ENCODE measurements around the gene HMGB2. TPM values are rescaled to one million over a fixed set of nuclear protein-coding genes. Genes with fewer than 3 reads are reported as not detected.
A peak's percentile ranks its signal among the peaks of the same experiment; 100 is the strongest.

The HMGB2 gene
- total RNA-seq, 1 donor from 2014 or later = 43.4 TPM

DNA sequence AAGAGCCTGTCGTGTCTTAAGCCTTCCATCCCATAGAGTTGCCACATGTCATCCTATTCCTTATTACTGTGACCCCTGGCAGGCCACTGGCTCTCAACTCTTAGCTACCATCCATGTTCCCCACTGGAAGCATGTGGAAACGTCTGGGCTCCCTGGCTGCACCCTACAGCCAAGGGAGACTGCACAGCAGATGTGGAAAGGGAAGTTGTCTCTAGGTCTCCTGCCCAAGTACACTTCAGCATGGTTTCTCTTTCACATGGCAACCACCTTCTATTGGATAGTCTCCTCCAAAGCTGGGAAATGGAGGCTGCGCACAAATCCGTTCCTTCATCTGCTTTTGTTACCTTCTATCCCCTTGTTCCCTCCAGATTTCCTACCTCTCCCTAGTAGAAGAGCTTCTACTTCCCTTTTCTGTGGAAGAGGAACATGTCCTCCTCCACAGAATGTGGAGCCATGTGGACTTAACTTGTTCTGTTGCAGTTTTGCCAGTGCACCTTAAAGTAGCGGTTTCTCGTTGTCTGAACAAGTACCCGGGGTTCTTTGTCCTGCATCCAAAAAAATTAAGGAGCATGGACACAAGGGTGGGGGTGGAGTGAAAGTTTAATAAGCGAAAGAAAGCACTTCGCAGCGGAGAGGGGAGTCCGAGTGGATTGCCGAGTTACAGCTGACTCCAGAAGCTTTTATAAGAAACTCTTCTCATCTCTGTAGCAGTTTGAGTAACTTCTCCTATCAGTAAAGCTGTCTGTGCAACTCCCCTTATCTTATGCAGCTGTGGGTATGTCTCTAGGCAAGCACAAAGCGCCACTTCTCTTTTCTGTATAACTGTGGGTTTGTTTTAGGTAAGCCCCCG is 52.5 kb downstream of the HMGB2 start:
- Histone ChIP-seq H3K9me3 (no peaks in the 10 kb centered on the region), H3K27ac (no peak overlapping the region), H3K4me1 (no peaks in the 10 kb centered on the region), H3K36me3 (no peaks in the 10 kb centered on the region), H3K4me3 (no peak overlapping the region), H3K27me3 (no peaks in the 10 kb centered on the region)
- DNase-seq (no peak), ATAC-seq (peak; percentile 58)
- TF ChIP-seq, protein P1, sequence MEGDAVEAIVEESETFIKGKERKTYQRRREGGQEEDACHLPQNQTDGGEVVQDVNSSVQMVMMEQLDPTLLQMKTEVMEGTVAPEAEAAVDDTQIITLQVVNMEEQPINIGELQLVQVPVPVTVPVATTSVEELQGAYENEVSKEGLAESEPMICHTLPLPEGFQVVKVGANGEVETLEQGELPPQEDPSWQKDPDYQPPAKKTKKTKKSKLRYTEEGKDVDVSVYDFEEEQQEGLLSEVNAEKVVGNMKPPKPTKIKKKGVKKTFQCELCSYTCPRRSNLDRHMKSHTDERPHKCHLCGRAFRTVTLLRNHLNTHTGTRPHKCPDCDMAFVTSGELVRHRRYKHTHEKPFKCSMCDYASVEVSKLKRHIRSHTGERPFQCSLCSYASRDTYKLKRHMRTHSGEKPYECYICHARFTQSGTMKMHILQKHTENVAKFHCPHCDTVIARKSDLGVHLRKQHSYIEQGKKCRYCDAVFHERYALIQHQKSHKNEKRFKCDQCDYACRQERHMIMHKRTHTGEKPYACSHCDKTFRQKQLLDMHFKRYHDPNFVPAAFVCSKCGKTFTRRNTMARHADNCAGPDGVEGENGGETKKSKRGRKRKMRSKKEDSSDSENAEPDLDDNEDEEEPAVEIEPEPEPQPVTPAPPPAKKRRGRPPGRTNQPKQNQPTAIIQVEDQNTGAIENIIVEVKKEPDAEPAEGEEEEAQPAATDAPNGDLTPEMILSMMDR (IDR thresholded peaks at IDR 0.05) = no peak
- intact Hi-C loops (cut with DNase I) = no loop called here

Other genes with a start within 250 kb of the HMGB2 start
- gene GALNT7, start 165.5 kb downstream of the HMGB2 start, total RNA-seq = 22.3 TPM
- gene SAP30, start 36.6 kb upstream of the HMGB2 start, total RNA-seq = 15.3 TPM
- not detected for gene SCRG1, start 64.8 kb upstream of the HMGB2 start, total RNA-seq
- gene HAND2, start 195.9 kb upstream of the HMGB2 start, total RNA-seq = not detected